GM18867 (cell line): ENCODE measurements around the gene PRELP.
"Not testable (repeated sequence)": the region's sequence is repeated elsewhere in the genome, so short reads cannot be mapped to it uniquely, and the experiment has no call there.

Experiments used
- ATAC-seq: cut with Tn5 transposase; IDR thresholded peaks from one replicate; pipeline ENCODE4 v1.9.1; 2021; ENCODE audit warnings: mild to moderate bottlenecking, moderate library complexity; ENCODE audit not compliant: unreplicated experiment

The PRELP gene

DNA sequence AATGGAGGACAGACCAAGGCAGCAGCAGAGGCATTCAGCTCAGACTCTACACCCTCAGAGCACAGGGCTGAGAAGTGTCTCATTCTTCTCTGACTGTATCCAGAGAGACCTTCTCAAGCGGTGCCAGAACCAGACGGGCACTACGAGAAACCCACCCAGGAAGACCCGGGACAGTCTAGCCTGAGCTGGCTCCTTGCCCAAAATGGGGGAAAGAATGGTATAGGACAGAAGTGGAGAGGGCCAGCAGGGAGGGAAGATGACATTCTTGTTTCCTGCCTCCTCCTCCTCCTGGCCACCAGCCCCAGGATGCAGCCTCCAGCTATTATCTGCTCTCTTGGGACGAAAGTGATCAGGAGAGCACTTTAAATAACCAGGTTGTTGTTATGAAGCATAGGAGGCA lies 22.6 kb upstream of the PRELP start:
- no peak for ATAC-seq

DNA sequence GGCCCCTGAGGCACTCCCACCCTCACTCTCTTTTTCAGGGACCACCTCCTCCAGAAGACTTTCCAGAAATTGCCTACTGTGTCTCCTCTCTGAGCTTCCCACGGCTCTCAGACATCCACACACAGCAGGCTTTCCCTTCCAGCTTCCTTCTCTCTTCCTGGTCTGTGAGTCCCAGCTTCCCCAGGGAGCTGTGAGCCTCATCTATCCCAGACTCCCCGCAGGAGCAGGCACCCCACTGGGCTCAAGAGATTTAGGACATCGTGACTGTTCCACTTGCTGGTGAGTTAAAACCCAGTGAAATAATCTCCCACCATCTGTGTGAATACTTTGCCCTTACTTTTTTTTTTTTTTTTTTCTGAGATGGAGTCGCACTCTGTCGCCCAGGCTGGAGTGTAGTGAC lies 22.0 kb upstream of the PRELP start:
- ATAC-seq, result no peak

DNA sequence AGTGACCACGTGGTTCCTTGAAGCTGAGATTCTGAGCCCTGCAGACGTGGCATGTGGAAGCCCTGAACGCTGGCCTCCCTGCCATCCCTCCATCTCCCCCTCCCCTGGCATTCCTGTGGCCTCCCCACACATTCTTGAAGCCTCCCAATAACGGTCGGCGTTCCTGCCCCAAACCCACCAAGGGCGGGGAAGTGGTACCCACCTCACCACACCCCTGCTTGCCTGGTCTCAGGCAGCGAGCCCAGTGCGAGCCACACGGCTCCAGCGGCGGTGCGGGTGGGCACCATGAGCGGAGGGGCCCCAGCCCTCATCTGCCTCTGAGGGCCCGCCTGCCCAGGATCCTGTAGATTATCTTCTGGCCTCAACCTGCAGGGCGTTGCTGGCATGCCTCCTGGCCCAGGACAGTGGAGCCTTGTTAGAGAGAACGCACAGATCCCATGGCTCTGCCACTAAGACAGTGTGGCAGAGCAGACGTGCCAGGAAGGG lies 20.6 kb upstream of the PRELP start:
- ATAC-seq, result no peak

DNA sequence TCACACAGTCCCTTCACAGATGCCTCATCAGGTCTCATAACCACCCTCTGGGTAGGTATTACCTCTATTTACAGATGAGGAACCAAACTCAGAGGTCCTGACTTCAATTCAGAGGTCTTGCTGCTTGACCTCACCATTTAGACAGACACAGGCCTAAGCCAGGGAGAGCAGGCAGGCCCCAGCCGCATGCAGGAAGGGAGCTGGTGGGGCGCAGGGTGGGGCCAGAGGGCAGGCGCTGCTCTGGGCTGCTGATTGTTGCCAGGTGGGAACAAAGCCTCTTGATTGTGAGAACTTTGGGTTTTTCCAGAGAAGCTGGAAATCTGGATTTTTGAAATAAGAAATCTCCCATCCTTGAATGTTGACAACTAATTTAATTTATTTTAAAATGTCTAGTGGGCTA lies 19.9 kb upstream of the PRELP start:
- no peak for ATAC-seq

DNA sequence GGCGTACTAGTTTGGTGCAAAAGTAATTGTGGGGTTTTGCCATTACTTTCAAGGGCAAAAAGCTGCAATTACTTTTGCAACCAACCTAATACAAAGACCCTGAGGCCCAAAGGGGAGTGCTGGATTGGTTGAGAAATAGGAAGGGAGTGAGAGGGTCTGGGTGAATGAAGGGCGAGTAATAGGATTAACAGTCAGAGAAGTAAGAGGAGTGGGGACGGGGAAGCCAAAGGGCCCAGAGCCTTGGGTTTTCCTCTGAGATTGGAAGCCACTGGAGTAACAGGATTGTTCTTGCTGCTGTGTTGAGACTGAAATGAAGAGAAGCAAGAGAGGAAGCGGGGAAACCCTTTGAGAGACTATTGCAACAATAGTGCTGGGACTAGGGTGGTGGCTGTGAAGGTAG lies 19.0 kb upstream of the PRELP start:
- ATAC-seq, result no peak

DNA sequence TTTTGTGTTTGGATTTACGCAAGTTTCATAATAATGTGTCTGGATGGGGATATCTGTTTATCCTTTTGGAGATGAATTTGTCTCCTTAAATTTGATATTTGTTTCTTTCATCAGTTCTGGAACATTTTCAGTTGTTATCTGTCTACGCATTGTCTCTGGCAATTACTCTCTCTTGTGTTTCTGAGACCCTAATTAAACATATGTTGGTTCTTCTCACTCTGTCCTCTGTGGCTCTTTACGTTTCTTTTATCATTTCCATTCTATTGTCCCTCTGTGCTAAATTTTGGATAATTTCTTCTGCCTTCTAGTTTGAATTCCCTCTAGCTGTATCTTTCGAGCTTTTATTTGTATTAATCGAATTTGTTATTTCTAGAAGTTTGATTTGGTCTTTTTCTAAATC lies 17.5 kb upstream of the PRELP start:
- no peak for ATAC-seq

DNA sequence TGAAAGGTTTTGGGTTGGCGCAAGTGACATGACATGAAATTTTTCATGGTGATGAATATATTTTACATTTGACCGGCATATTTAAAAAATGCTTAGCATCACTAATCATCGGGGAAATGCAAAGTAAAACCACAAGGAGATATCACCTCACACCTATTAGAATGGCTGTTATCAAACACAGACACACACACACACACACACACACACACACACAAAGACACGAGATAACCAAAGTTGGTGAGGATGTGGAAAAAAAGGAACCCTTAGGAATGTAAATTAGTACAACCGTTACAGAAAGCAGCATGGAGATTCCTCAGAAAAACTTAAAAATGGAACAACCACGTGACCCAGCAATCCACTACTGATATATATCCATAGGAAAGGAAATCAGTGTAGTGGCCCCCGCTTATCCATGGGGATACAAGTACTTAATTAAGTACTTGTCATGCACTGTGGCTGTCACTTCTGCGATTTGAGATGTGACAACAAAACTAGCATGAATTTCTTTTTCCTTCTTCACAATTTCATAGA lies 15.9 kb upstream of the PRELP start:
- no peak for ATAC-seq

DNA sequence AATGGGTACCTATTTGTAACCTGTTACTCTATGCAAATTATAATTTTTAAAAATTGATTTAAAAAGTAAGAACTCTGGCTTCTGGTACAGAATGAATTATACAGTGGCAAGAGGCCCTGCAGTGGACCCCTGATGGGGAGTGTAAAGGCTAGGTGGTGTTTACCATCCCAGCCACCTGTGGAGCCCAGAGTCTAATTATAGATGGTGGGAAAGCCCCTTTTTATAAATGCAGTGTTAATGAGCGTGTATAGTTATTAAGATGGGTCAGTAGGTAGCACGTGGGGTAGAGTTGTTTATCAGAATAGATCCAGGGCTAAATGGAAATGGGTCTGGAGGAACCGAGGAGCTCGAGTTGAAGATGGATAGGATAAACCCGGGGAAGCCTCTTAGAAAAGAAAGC lies 13.9 kb upstream of the PRELP start:
- ATAC-seq, result no peak

DNA sequence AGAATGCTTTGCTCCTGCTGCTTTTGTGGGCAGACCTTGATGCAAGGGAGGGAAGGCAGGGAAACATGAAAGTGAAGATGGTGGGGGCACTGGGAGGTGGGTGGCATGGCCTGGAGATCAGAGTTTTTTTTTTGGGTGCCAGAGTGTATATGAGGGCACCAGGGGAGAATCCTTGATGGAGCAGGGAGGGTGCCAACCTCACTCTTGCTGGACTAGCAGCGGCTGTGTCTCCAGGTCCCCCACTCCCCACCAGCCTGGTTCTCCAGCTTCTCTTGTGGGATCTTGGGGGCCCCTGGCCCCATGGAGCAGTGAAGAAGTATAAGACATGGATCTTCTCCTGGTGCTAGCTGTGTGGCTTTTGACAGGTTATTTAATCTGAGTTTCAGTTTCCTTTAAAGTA lies 13.5 kb upstream of the PRELP start:
- no peak for ATAC-seq

DNA sequence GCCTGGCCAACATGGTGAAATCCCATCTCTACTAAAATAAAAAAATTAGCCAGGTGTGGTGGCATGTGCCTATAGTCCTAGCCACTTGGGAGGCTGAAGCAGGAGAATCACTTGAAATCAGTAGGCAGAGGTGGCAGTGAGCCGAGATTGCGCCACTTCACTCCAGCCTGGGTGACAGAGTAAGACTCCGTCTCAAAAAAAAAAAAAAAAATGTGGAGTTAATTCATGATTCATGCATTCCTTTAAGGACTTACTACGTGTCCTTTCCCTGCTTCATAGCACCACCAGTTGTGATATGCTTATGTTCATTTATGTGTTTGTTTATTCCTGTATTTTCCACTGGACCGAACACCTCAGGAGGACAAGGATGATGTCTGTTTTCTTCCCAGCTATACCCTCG lies 12.7 kb upstream of the PRELP start:
- ATAC-seq, result no peak

DNA sequence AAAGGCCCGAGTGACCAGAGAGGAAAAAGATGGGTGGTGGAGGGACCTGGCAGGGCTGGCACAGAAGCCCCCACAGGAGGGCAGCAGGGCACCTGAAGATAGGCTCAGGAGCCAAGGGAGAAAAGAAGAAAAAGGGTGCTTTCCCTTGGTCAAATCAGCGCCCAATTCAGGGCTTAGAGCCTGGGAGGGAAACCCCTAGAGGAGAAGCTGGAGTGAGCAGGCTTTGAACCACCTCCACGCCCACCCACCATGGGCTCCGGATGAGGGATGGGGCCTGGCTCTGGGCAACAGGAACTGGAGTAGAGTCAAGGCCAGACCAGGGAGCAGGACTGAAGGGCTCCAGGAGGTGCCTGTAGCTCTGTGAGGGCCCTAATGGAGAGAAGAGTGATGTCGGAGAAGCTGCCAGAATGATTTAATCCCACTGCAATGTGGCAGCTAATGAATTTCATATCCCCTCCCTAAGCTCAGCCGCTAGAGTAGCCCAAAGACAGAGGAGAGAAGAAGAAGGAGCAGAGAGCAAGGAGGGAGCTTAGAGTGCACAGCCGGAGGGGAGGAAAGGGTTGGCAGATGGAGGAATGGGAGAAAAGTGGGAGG lies 12.0 kb upstream of the PRELP start:
- ATAC-seq, result no peak

DNA sequence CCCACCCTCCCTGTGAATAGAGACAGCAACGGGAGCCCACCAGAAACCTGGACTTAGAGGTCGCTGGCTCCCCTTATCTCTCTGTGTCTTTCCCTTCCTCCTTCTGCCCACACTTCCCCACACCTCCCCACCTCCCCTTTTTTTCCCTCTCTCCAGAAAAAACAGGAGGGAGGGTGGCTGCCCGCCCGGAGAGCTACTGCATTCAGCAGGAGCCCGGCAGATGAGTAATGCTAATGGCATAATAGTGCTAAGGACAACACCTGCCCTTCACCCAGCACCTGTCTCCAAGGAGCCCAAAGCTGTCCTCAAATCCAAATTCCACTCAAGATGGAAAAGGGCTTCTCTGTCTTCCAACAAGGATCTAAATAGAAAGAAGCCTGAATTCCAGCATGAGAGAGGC lies 11.4 kb upstream of the PRELP start:
- no peak for ATAC-seq

DNA sequence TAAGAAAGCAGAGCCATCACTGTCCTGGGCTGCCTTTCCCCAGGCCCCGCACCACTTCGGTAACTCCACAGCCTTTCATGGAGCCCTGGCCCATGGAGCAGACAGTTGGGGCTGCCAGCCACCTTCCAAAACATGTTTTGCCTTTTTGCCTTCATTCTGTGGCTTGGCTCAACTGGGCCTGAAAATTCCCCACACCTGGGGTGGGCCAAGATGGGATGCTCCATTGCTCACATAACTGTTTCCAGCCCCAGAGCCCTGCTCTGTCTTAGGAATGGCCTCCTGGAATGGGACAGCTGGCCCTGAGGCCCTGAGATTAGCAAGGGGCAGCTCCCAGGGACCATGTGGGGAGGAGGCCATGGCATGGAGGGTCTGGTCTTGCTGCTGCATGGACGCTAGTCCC lies 10.9 kb upstream of the PRELP start:
- no peak for ATAC-seq

DNA sequence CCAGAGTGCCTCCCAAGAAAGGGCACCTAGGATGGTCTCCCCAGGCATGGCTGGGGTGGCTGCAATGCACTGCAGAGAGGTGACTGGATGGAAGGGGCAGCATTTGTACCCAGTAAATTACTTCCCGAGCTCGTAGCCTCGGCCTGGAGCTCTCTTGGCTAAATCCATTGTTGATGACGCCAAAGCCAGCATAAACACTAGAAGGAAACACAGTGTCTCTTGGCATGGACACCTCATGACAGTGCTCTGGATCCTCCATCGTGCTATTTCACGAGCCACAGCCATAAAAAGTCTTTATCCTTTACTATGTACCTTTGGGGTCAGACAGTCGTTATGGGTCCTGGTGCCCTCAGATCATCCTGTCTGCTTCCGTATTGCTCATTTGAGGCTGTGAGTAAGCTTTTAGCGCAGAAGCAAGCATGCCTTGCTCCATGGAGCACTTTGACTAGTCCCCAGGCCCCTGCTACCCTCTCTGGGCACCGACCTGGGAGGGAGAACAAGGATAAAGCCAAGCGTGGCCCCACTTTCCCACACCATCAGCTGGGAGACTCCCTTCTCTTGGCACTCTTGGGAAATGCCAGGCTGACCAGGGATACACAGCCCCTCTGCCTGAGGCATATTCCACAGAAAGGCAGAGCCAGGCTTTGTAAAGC lies 10.3 kb upstream of the PRELP start:
- ATAC-seq, result no peak

DNA sequence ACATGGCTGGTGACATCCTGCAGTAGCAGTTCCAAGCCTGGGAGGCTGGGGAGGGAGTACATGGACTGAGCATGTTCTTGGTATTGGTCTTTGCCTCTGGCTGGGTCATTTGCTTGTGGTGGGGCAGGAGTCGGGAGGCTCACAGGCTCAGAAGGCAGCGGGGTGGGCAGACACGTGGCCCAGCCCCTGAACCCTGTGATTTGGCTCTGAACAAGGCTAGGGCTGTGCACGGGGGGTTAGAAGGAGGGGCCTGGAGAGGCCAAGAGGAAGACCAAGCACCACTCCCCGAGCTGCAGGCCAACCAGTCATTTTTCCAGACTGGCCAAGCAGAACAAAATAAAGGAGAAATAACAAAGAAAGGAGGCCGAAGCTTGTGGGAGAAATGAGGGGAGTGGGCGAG lies 9.7 kb upstream of the PRELP start:
- no peak for ATAC-seq

DNA sequence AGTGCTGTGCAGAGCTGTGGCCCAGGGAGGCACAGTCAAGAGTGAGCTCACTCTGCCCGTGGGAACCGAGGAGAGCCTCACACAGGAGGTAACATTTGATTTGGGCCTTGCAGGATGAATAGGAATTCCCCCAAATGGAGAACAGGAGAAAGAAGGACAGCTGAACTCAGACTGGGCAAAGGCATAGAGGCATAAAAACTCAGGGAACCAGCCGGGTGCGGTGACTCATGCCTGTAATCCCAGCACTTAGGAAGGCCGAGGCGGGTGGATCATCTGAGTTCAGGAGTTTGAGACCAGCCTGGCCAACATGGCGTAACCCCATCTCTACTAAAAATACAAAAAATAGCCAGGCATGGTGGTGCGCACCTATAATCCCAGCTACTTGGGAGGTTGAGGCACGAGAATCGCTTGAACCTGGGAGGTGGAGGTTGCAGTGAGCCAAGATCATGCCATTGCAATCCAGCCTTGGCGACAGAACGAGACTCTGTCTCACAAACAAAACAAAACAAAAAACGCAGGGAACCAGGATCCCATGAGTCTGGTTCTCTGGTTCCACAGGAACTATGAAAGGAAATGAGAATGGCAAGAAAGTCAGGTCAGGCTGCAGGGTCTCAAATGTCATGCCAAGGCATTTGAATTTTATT lies 8.6 kb upstream of the PRELP start:
- ATAC-seq, result not testable (repeated sequence)

DNA sequence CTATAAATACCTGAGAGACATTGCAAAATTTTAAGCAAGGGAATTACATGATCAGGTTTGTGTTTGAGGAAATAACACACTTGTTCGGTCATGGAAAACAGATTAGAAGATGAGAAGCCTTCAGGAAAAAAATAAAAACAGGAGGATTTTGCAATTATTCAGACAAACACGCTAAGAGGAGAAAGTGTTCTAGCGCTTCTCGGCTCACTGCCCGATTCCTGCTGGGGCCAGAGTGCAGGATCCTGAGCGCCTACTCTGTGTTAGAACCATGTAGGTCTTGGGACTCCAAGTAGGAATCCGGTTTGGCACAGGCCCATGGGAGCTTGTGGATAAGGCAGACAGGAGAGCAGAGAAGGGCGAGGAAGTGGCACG lies 8.1 kb upstream of the PRELP start:
- ATAC-seq, result no peak

DNA sequence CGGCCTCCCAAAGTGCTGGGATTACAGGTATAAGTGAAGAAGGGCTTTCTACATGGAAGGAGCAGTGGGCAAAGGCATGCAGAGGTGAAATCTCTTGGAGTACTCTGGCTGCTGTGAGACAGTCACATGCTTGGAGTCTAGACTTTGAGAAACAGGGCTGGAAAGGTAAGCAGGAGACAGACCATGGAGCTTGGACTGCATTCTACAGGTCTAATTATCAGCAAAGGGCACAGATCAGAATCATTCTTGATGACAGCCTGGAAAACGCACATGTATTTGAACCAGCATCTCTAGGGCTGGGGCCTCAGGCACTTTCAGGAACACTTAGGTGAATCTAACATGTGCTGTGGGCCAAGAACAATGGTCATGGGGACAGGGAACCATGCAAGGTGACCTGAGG lies 7.3 kb upstream of the PRELP start:
- no peak for ATAC-seq

DNA sequence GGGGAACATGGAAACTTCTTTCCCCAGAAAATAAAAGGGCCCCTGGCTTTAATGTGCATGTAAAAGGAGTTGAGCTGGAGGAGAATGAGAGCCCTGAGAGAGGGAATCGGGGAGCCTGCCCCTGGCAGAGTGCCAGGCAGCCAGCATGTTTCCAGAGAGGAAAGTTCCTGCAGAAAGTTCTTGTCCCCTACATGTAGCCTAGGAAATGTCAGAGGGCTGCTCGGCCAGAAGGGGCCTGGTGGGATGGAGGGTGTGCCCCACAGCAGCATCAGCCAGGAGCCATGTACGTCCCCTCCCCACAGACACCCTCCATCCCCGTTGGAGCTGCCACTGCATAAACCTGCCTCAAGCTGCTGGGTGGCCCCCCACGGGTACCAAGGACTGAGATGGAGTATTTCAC lies 5.4 kb upstream of the PRELP start:
- ATAC-seq, result no peak

DNA sequence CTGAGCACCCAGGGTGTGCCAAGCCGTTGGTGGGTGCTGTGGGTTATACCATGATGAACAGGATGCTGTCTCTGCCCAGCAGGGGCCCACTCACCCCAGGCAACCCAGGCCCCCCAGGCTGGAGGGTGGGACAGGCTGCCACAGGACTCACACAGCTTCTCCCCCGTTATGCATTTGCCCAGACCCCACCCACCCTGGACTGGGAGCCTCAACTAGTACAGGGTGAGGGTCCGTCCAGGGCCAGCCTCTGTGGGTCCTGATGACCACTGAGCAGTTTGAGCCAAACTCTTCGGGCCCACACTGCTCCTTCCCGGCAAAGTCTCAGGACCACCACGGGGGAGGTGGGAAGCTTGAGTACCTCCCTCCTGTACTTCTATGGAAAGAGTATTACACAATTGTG lies 3.8 kb upstream of the PRELP start:
- no peak for ATAC-seq

DNA sequence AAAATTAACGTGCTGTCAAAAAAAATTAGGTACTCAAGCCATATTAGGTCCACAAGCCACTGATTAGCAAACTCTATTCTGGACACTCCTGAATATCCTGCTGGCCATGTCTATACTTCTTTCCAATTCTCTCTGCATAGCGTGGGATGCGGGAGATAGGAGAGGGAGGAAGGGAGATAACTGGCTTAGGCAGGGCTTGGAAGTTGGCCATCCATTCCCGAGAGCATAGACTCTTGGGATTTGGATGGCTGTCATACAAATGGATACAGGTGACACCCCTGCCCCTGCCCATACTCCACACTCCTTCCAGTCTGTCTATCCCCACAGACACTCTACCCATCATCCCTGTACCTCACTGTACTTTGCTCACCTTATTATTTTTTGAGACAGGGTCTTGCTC lies 2.3 kb upstream of the PRELP start:
- ATAC-seq, result no peak

DNA sequence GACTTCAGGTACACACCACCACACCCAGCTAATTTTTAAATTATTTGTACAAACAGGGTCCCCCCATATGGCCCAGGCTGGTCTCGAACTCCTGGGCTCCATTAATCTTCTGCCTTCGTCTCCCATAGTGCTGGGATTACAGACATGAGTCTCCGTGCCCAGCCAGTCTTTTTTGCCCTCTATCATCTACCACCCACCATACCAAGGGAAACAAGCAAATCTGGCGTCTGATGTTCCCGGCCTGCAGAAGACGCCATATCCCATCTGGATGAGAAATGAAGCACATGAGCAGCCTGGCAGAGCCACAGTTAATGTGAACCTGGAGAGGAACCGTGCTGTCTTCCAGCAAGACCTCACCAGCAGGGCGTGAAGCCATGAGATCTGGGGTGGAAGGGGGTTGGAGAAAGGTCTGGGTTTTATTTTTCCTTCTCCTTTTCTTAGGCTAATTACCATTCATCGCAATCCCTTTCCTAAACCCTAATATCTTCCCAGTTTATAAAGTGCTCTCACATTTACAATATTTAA lies 1.8 kb upstream of the PRELP start:
- ATAC-seq, result no peak
